Ovary (tissue), 10 donors: ENCODE measurements around the gene ATP1A2. TPM values are rescaled to one million over a fixed set of nuclear protein-coding genes. Genes with fewer than 3 reads are reported as not detected.

Experiments used
- DNase-seq, 5 donors: peaks; one replicate each; pipeline ENCODE4 v3.0.0-alpha.2; 2019 to 2020
- H3K27ac ChIP-seq, 2 donors: fragments of 200-600 bp; one replicate each; pipeline versions ENCODE4 v1.5.1 to v1.8.0; 2019 to 2022
- H3K27me3 ChIP-seq: fragments of 200-600 bp; one replicate; pipeline ENCODE4 v1.8.0; 2022
- H3K36me3 ChIP-seq: fragments of 200-600 bp; sonication (generic); one replicate; pipeline ENCODE4 v1.5.1; 2019
- H3K4me1 ChIP-seq: one replicate; pipeline ENCODE4 v1.8.1; 2013; ENCODE audit warnings: mild to moderate bottlenecking, moderate library complexity; ENCODE audit not compliant: insufficient read depth
- H3K4me3 ChIP-seq: fragments of 200-600 bp; sonication (generic); one replicate; pipeline ENCODE4 v1.5.1; 2017
- H3K9me3 ChIP-seq, 2 donors: fragments of 200-600 bp in 1 of 2; sonication (generic) in 1 of 2; one replicate each; pipeline versions ENCODE4 v1.5.1 to v1.8.1; 2013 to 2019; ENCODE audit warnings: mild to moderate bottlenecking in 1 of 2, moderate library complexity in 1 of 2
- CTCF ChIP-seq, 3 donors: fragments of 450-650 bp in 2 of 3; fragments of 200-600 bp in 1 of 3; IDR thresholded peaks; one replicate each; pipeline versions ENCODE4 v1.5.1 to v1.8.0; 2016 to 2022; ENCODE audit warnings: antibody characterized with exemption in 3 of 3, mild to moderate bottlenecking in 1 of 3
- EP300 ChIP-seq: sonication (generic); formaldehyde crosslinking; IDR thresholded peaks from one replicate; pipeline ENCODE4 v1.6.1; 2017; ENCODE audit warnings: antibody characterized with exemption
- POLR2A ChIP-seq: fragments of 450-650 bp; IDR thresholded peaks from one replicate; pipeline ENCODE4 v1.6.1; 2017; ENCODE audit warnings: antibody characterized with exemption, mild to moderate bottlenecking, moderate library complexity
- WGBS, 3 donors: extraction: QIAGEN DNeasy Blood & Tissue Kit in 1 of 3; methylation state at CpG; one replicate each; pipeline versions ENCODE4 v1.1.5 to v1.1.7; 2013 to 2017; 5-methylcytosine and 5-hydroxymethylcytosine counted together
- intact Hi-C, 4 donors: fragments of 100-400 bp; cut with DNase I; formaldehyde crosslinking; loops; one replicate each; pipeline versions ENCODE4 v1.11.0 to v1.15.1; 2022 to 2023
- long read RNA-seq, 3 donors: library from polyadenylated mRNA in 2 of 3; unstranded in 2 of 3; transcript quantifications; one replicate each; pipeline ENCODE4 v2.0.0 and lab custom pipeline, GENCODE V29; 2021 to 2026
- polyA plus RNA-seq, 2 donors: library from polyadenylated mRNA; stranded (reverse); fragments of 200-250 nt in 1 of 2; fragments of 350-450 nt in 1 of 2; fragmentation: Illumina TruSeq in 1 of 2; extraction: RNeasy Lipid Tissue Mini Kit (QIAGEN cat#74804) in 1 of 2; gene quantifications; one replicate each; pipeline ENCODE4 v1.2.3, GENCODE V29; 2013 to 2014
- total RNA-seq, 7 donors: library from RNA; depleted of rRNA in 2 of 7; stranded (reverse); fragments of >200 nt in 2 of 7; fragmentation: NEBNext Ultra II Directional in 3 of 7; extraction: Animal tissue kit (Norgen Biotek cat#: 25700) in 3 of 7; gene quantifications; one replicate each; pipeline versions ENCODE4 v1.1.0 to v1.2.4, GENCODE V29; 2016 to 2023
- donor health status: DM: no; HTN: no; CAD: no; lungs with moderate emphysema.
- donor health status: DM: no; HTN: no; CAD: no.
- donor health status: Bipolar disorder and iron deficiency.
- donor health status: DM: yes; HTN: yes; CAD: no.
- donor health status: DM: no; HTN: no; CAD: no.
- donor health status: DM: yes; HTN: yes; CAD: no.

ATP1A2 gene
- 10 to 100 TPM in 4 of 7 donors, 1 to 10 TPM in 3; 3.0 to 34.0 (median 15.0) TPM for total RNA-seq
- 10 to 100 TPM; 10.4 to 38.6 TPM for polyA plus RNA-seq
- long read RNA-seq, donor 1, partial matches to known transcripts, result 2 of 5 reads
- long read RNA-seq, donor 1, other reads (novel, unspliced or antisense), result 3 of 5 reads
- long read RNA-seq, donor 2, result 0 reads
- long read RNA-seq, donor 3, full-length matches to known transcripts, result 10 of 50 reads
- long read RNA-seq, donor 3, partial matches to known transcripts, result 38 of 50 reads
- long read RNA-seq, donor 3, other reads (novel, unspliced or antisense), result 2 of 50 reads

- H3K9me3 ChIP-seq, result no peaks in the 10 kb centered on the region
- TF ChIP-seq POLR2A (no peak), CTCF (IDR thresholded peaks at IDR 0.05) (no peak), EP300 (no peak)
- 26 to 33% (median 30%) methylated on average over 16 of the region's 16 CpGs for WGBS, 3 donors
- DNase-seq, result peak in 1 of 5 donors; percentile 49
- peaks cover 23% of the 10 kb centered on the region for H3K4me1 ChIP-seq
- H3K4me3 ChIP-seq, result no peak within 1 kb of the TSS
- no peaks in the 10 kb centered on the region for H3K36me3 ChIP-seq
- intact Hi-C loops, result loop anchor here in 1 of 4 donors (10.0 kb wide), 1 partner anchor 79 kb away; the partner anchor contains the start of gene CASQ1
- peak within 1 kb of the TSS in 1 of 2 donors; percentile 60 for H3K27ac ChIP-seq
- H3K27me3 ChIP-seq, result no peaks in the 10 kb centered on the region
These were observed at the start of gene ATP1A2 for GRCh38 chr1:160115545-160116282. Gene ATP1A2 (plus strand): TSS chr1:160115759. CDS start chr1:160115862, 103 bp downstream.

GRCh38 chr1:160066829-160067745, 48.5 kb upstream of the ATP1A2 start:
- no peak overlapping the region for H3K4me3 ChIP-seq
- intact Hi-C loops, result no loop called here
- H3K36me3 ChIP-seq, result no peaks in the 10 kb centered on the region
- TF ChIP-seq EP300 (no peak), CTCF (IDR thresholded peaks at IDR 0.05) (no peak), POLR2A (no peak)
- no peak for DNase-seq
- no peak overlapping the region for H3K27ac ChIP-seq
- WGBS, 3 donors, result 40 to 45% (median 41%) methylated on average over 6 of the region's 6 CpGs
- H3K4me1 ChIP-seq, result peaks cover 2% of the 10 kb centered on the region
- H3K9me3 ChIP-seq, result no peaks in the 10 kb centered on the region
- H3K27me3 ChIP-seq, result no peaks in the 10 kb centered on the region

- TF ChIP-seq EP300, result no peak
- Histone ChIP-seq H3K9me3 (no peaks in the 10 kb centered on the region), H3K36me3 (no peaks in the 10 kb centered on the region), H3K27me3 (no peaks in the 10 kb centered on the region), H3K27ac (no peak overlapping the region), H3K4me1 (peaks cover 2% of the 10 kb centered on the region), H3K4me3 (no peak overlapping the region)
- WGBS, 3 donors, result 55 to 69% (median 57%) methylated on average over 5 of the region's 5 CpGs
- no peak for DNase-seq
- intact Hi-C loops, result no loop called here
These were observed 47.3 kb upstream of the ATP1A2 start for GRCh38 chr1:160068225-160068624.

GRCh38 chr1:160069460-160070231, 45.9 kb upstream of the ATP1A2 start, which contains the start of gene KCNJ10:
Gene KCNJ10 (minus strand): TSS chr1:160070160. CDS start chr1:160042532, 27,628 bp downstream.
- Histone ChIP-seq H3K27ac (no peak within 1 kb of the TSS), H3K27me3 (no peaks in the 10 kb centered on the region), H3K4me1 (peaks cover 2% of the 10 kb centered on the region), H3K9me3 (no peaks in the 10 kb centered on the region), H3K4me3 (peak within 1 kb of the TSS; percentile 43), H3K36me3 (no peaks in the 10 kb centered on the region)
- intact Hi-C loops, result no loop called here
- no peak for DNase-seq
- TF ChIP-seq EP300 (no peak), CTCF (IDR thresholded peaks at IDR 0.05) (no peak), POLR2A (no peak)
- 9 to 15% (median 11%) methylated on average over 27 to 32 of the region's 32 CpGs for WGBS, 3 donors
